PC-9 (cell line): Measurements from ENCODE around the gene OSBPL7. TPM values are rescaled to one million over a fixed set of nuclear protein-coding genes. Genes with fewer than 3 reads are reported as not detected.

Experiments
- BruUV-seq: library from RNA; stranded (reverse); fragments of 400-500 nt; replicated peaks from 2 replicates; lab custom pipeline; 2021; lab: Mats Ljungman, UMichigan
- CTCF ChIA-PET: fragments of 300-600 bp; sonication (Branson Sonifier 250); formaldehyde crosslinking; loops from one replicate; lab custom pipeline; 2022; ENCODE audit warnings: antibody characterized with exemption; lab: Charles Lee
- POLR2A ChIA-PET: fragments of 300-600 bp; sonication (Branson Sonifier 250); formaldehyde crosslinking; loops from one replicate; lab custom pipeline; 2022; ENCODE audit warnings: antibody characterized with exemption; ENCODE audit not compliant: unreplicated experiment; lab: Charles Lee
- DNase-seq, 2 experiments: peaks; one replicate each; pipeline versions ENCODE4 v3.0.0 to v3.0.0-alpha.2; 2015 to 2022; ENCODE audit warnings: mixed read lengths in 1 of 2
- H2AFZ ChIP-seq: fragments of 200-600 bp; sonication (generic); 2 replicates; pipeline ENCODE4 v1.8.1; 2017; ENCODE audit warnings: antibody characterized with exemption
- H3F3A ChIP-seq: fragments of 200-600 bp; sonication (generic); 2 replicates; pipeline ENCODE4 v1.8.1; 2017; ENCODE audit warnings: antibody characterized with exemption, mild to moderate bottlenecking, low read depth; ENCODE audit not compliant: insufficient read depth
- H3K27ac ChIP-seq: fragments of 200-600 bp; sonication (generic); 2 replicates; pipeline ENCODE4 v1.6.1; 2016; ENCODE audit warnings: mixed run types
- H3K27me3 ChIP-seq: fragments of 200-600 bp; sonication (generic); 2 replicates; pipeline ENCODE4 v1.6.1; 2016; ENCODE audit warnings: low read depth, mixed run types; ENCODE audit not compliant: insufficient read depth
- H3K36me3 ChIP-seq: fragments of 200-600 bp; sonication (generic); 2 replicates; pipeline ENCODE4 v1.6.1; 2016; ENCODE audit warnings: low read depth, mixed run types
- H3K4me1 ChIP-seq: fragments of 200-600 bp; sonication (generic); replicated peaks from 2 replicates; pipeline ENCODE4 v1.6.1; 2016; ENCODE audit warnings: mixed run types; ENCODE audit not compliant: insufficient read depth
- H3K4me2 ChIP-seq: fragments of 200-600 bp; sonication (generic); 2 replicates; pipeline ENCODE4 v1.6.1; 2017; ENCODE audit warnings: mixed run types
- H3K4me3 ChIP-seq: fragments of 200-600 bp; sonication (generic); 2 replicates; pipeline ENCODE4 v1.6.1; 2016; ENCODE audit warnings: mixed run types
- H3K79me2 ChIP-seq: fragments of 200-600 bp; sonication (generic); 2 replicates; pipeline ENCODE4 v1.6.1; 2017; ENCODE audit warnings: low read depth, mixed run types
- H3K9me2 ChIP-seq: fragments of 200-600 bp; sonication (generic); 2 replicates; pipeline ENCODE4 v1.8.1; 2017; ENCODE audit warnings: mild to moderate bottlenecking; ENCODE audit not compliant: insufficient read depth
- H3K9me3 ChIP-seq: fragments of 200-600 bp; sonication (generic); 2 replicates; pipeline ENCODE4 v1.8.1; 2016; ENCODE audit warnings: low read depth; ENCODE audit not compliant: insufficient read depth
- H4K20me1 ChIP-seq: fragments of 200-600 bp; sonication (generic); 2 replicates; pipeline ENCODE4 v1.8.1; 2017; ENCODE audit not compliant: insufficient read depth
- EZH2 ChIP-seq: fragments of 200-600 bp; sonication (generic); IDR thresholded peaks from 2 replicates; pipeline ENCODE4 v1.8.0; 2017; ENCODE audit warnings: antibody characterized with exemption, low read depth
- intact Hi-C: fragments of 100-400 bp; cut with micrococcal nuclease; formaldehyde crosslinking; loops from one replicate; pipeline ENCODE4 v1.10.0; 2022; ENCODE audit not compliant: unreplicated experiment
- total RNA-seq: library from RNA; stranded (reverse); gene quantifications from 2 replicates; pipeline ENCODE4 v1.2.3, GENCODE V29; 2021
- TF ChIP-seq, protein P1 (sequence below): fragments of 200-600 bp; sonication (generic); conservative IDR thresholded peaks from 2 replicates; pipeline ENCODE4 v1.6.1; 2017; ENCODE audit warnings: mixed run types, antibody characterized with exemption, mild to moderate bottlenecking, moderate library complexity

OSBPL7 gene
- total RNA-seq, 1 experiment from 2014 or later: 32.2 TPM

DNA sequence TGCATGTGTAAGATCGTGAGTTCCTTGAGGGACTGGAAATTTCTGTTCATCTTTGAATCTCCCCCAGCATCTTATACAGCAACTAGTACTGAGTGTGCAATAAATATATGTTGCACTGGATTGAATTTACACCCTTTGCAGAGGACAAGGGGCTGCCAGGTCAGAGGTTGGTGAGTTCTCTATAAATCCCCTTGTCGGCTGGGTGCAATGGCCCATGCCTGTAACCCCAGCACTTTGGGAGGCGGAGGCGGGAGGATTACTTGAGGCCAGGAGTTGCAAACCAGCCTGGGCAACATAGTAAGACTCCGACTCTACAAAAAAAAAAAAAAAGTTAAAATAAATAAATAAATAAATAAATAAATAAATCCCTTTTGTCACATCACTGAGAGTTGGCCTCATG is 38.8 kb upstream of the OSBPL7 start:
- no peak for DNase-seq
- intact Hi-C loops: no loop called here
- no peaks in the 10 kb centered on the region for H4K20me1 ChIP-seq
- H3K9me2 ChIP-seq: no peaks in the 10 kb centered on the region
- H3K27ac ChIP-seq: no peak overlapping the region
- H3K4me3 ChIP-seq: no peak overlapping the region
- H3K9me3 ChIP-seq: no peaks in the 10 kb centered on the region
- POLR2A ChIA-PET: no interaction called here
- no peaks in the 10 kb centered on the region for H3K79me2 ChIP-seq
- no peaks in the 10 kb centered on the region for H3K27me3 ChIP-seq
- H3K4me2 ChIP-seq: no peak overlapping the region
- H3K4me1 ChIP-seq: peaks cover 46% of the 10 kb centered on the region
- peaks cover 29% of the 10 kb centered on the region for H3F3A ChIP-seq
- TF ChIP-seq, protein P1, sequence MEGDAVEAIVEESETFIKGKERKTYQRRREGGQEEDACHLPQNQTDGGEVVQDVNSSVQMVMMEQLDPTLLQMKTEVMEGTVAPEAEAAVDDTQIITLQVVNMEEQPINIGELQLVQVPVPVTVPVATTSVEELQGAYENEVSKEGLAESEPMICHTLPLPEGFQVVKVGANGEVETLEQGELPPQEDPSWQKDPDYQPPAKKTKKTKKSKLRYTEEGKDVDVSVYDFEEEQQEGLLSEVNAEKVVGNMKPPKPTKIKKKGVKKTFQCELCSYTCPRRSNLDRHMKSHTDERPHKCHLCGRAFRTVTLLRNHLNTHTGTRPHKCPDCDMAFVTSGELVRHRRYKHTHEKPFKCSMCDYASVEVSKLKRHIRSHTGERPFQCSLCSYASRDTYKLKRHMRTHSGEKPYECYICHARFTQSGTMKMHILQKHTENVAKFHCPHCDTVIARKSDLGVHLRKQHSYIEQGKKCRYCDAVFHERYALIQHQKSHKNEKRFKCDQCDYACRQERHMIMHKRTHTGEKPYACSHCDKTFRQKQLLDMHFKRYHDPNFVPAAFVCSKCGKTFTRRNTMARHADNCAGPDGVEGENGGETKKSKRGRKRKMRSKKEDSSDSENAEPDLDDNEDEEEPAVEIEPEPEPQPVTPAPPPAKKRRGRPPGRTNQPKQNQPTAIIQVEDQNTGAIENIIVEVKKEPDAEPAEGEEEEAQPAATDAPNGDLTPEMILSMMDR: no peak
- TF ChIP-seq EZH2: no peak
- H2AFZ ChIP-seq: no peak overlapping the region
- BruUV-seq: no TSS peak
- CTCF ChIA-PET: no interaction called here
- no peaks in the 10 kb centered on the region for H3K36me3 ChIP-seq

DNA sequence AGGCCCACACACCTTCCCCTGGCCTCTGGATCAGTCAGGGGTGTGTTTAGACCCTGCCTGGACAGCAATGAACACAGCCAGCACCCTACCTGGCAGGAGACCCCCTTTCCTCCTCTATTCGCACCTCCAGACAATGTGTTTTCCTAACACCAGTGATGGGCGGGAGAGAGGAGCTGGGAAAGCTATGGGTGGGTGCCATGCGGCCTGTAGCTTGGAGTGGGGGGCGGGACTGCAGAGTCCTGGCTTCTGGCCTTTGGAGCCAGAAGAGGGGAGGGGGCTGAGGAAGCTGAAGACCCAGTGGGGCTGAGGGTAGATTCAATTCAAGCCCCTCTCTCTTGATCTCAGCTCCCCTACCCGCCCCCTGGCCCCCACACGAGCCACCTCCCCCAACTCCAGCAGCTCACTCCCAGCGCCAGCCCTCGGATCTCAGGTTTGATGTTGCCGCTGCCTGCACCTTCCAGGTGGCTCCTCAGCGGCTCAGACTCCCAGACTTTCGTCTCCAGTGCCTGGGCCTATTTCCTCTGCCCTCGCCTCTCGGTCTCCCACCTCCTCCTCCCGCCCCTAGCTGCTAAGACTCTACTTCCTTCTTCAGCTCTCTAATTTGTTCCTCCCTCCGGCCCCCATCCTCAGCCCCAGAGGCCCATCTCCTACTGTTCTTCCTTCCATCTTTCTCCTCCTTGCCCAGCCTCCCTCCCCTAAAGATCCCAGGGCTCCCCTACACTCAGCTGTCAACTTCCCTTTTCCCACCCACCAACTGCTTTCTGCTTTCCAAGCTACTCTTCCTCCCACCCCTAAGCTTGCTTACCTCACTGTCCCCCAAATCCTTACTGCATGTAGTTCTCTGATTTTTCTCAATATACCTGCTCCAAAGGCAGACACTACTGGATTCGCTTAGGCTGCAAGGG is 36.2 kb upstream of the OSBPL7 start:
- no TSS peak for BruUV-seq
- Histone ChIP-seq H3K9me3 (no peaks in the 10 kb centered on the region), H3K9me2 (no peaks in the 10 kb centered on the region), H2AFZ (no peak overlapping the region), H3F3A (peaks cover 9% of the 10 kb centered on the region), H3K79me2 (no peaks in the 10 kb centered on the region), H3K4me2 (no peak overlapping the region), H3K36me3 (no peaks in the 10 kb centered on the region), H3K27ac (no peak overlapping the region), H4K20me1 (no peaks in the 10 kb centered on the region), H3K4me3 (no peak overlapping the region), H3K27me3 (no peaks in the 10 kb centered on the region), H3K4me1 (peaks cover 23% of the 10 kb centered on the region)
- ChIA-PET POLR2A (no interaction called here), CTCF (no interaction called here)
- DNase-seq: no peak
- intact Hi-C loops: no loop called here
- TF ChIP-seq EZH2: no peak
- TF ChIP-seq, protein P1: no peak

DNA sequence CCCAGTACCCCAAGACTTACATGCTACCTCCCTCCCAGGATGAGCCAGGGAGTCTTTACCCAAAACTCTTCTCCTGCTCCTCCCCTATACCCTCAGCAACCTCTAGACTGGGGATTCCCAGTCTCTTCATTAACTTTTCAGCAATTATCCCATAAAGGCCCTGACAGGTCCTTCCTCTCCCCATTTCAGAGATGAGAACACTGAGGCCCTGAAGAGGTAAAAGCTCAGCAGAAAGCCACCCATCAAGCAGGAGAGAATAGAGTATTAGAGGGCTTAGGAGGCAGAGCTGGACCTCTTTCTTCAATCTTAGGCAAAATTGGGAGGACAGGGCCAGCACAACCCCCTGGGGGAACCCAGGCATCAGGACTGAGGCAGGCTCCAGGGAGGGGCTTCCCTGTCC is 35.2 kb upstream of the OSBPL7 start:
- ChIA-PET CTCF (no interaction called here), POLR2A (no interaction called here)
- DNase-seq: no peak
- TF ChIP-seq, protein P1: no peak
- TF ChIP-seq EZH2: no peak
- no peaks in the 10 kb centered on the region for H3K9me2 ChIP-seq
- H3K4me3 ChIP-seq: no peak overlapping the region
- no peaks in the 10 kb centered on the region for H3F3A ChIP-seq
- H3K4me2 ChIP-seq: peak overlapping the region; percentile 23; the same call in 1 of the 2 replicates
- H3K36me3 ChIP-seq: no peaks in the 10 kb centered on the region
- no peaks in the 10 kb centered on the region for H3K27me3 ChIP-seq
- H4K20me1 ChIP-seq: no peaks in the 10 kb centered on the region
- H3K79me2 ChIP-seq: no peaks in the 10 kb centered on the region
- peaks cover 14% of the 10 kb centered on the region for H3K4me1 ChIP-seq
- no peaks in the 10 kb centered on the region for H3K9me3 ChIP-seq
- H3K27ac ChIP-seq: no peak overlapping the region
- H2AFZ ChIP-seq: no peak overlapping the region
- no TSS peak for BruUV-seq
- intact Hi-C loops: no loop called here
